AG09319 (cell line): ENCODE measurements around the gene XRN2.

Experiments used
- DNase-seq: peaks from one replicate; pipeline ENCODE4 v3.0.0-alpha.2; 2010; ENCODE audit warnings: low read depth; ENCODE audit errors: extremely low read depth
- TF ChIP-seq, protein P1 (sequence below): IDR thresholded peaks from 2 replicates; pipeline ENCODE4 v1.5.1; 2011; ENCODE audit warnings: low read depth, mild to moderate bottlenecking, inconsistent platforms, low read length, moderate library complexity

The XRN2 gene

DNA sequence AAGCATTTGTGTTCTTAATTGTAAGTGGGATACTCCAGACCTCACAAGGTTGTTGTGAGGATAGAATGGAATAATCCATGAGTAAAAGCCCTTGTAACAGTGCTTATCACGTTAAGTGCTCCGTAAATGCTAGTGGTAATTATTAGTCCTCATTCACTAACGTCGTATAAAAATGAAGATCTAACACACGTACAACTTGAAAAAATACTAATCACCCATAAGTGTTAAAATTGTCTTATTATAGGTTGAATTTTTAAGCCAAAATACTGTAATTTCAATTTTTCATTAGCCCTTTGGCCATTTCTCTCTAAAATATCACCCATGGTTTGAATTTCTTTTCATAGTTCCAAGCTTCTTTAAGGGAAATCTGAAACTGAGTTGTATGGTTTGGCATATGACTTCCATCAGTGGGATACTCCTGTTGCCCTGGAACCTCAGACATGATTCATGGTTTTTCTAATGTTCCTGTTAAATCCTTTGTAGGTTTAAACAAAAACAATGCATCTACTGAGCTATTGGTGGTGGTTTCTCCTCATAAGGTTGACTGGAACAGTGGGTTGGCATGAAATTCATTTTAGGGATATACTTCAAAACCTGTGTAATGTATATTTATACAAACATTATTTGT lies 19.1 kb downstream of the XRN2 start:
- DNase-seq: no peak
- TF ChIP-seq, protein P1, sequence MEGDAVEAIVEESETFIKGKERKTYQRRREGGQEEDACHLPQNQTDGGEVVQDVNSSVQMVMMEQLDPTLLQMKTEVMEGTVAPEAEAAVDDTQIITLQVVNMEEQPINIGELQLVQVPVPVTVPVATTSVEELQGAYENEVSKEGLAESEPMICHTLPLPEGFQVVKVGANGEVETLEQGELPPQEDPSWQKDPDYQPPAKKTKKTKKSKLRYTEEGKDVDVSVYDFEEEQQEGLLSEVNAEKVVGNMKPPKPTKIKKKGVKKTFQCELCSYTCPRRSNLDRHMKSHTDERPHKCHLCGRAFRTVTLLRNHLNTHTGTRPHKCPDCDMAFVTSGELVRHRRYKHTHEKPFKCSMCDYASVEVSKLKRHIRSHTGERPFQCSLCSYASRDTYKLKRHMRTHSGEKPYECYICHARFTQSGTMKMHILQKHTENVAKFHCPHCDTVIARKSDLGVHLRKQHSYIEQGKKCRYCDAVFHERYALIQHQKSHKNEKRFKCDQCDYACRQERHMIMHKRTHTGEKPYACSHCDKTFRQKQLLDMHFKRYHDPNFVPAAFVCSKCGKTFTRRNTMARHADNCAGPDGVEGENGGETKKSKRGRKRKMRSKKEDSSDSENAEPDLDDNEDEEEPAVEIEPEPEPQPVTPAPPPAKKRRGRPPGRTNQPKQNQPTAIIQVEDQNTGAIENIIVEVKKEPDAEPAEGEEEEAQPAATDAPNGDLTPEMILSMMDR: no peak

GRCh38 chr20:21322921-21323331 lies 19.8 kb downstream of the XRN2 start:
- TF ChIP-seq, protein P1: no peak
- no peak for DNase-seq

DNA sequence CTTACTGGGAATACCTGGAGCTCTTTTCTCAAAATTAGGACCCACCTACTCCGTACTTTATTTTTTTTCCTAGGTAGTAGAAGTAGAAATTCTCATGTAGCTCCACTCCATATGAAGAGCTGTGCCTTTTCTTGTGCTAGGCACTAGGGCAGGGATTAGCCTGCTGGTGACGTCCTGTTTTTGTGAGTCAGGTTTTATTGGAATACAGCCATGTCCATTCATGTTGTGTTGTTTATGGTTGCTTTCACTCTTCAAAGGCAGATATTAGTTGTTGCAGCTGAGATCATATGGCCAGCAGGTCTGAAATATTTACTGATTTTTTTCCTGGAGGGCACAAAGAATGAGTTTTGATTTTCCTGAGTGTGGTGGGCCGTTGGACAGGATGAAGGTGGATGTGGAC lies 20.5 kb downstream of the XRN2 start:
- DNase-seq: peak; percentile 16
- TF ChIP-seq, protein P1: no peak

DNA sequence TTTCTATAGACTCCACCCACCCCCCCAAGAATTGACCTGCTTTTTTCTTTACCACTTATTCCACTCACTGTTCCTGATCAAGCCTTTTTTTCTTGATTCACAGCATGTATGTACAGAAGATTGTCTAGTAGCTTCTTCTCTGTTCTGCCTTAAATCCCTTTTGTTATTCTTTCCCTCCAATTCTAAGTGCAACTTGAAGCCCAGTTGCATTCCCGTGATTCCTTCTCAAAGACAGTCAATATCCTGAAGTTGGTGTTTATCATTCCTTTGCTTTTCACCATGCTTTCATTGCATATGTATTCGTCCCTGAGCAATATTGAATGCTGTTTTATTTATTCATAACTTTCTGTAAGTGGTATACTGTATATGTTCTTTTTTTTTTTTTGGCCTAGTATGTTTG lies 21.0 kb downstream of the XRN2 start:
- no peak for DNase-seq
- TF ChIP-seq, protein P1: no peak

GRCh38 chr20:21325296-21325695 lies 22.2 kb downstream of the XRN2 start:
- DNase-seq: no peak
- TF ChIP-seq, protein P1: no peak

DNA sequence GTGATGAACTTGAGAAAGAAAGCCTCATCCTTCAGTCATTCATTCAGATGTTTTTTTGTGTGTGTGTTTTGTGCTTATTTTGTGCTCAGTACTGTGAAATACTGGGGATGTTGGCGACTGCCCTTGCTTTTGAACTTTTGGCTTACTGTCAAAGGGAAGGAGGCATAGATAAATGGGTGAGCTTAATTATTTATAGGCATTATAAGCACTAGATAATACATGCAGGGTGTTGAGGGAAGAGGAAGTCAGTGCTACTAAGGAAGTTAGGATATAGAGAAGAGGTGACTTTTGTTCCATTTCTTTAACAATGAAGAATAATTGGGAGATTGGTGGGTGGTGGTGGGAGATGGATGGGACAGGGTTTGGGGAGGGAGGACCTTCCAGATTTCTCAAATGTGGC lies 23.6 kb downstream of the XRN2 start:
- TF ChIP-seq, protein P1: no peak
- DNase-seq: no peak

DNA sequence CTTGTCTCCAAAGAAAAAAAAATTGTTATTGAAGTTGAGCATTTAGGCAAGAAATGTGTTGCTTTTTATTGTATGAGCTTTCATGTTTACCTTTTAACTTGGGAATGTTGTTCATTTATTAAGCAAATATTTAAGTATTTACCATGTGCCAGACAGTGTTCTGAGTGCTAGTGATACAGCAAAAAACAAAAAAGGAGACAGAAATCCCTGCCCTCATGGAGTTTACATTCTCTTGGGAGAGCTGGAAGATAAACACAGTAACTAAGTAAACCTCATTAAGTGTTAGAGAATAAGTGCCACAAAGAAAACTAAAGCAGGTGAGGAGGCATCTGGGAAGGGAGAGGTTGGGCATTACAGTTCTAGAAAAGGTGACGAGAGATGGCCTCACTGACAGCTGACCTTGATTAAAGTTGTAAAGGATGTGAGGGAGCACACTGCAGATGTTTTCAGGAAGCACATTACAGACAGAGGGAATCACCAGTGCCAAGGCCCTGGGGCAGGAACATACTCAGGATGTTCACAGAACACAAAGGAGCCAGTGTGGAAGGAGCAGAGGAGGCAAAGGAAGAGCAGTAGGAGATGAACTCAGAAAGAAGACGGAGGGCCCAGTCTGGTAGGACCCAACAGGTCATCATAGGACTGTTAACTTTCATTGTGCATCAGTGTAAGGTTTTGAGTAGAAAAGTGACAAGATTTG lies 33.5 kb downstream of the XRN2 start:
- DNase-seq: no peak
- TF ChIP-seq, protein P1: no peak
